HG03095 (cell line): Measurements from ENCODE around the gene PTPN2.

Experiments used
- ATAC-seq: cut with Tn5 transposase; IDR thresholded peaks from one replicate; pipeline ENCODE4 v1.9.1; 2021; ENCODE audit warnings: moderate library complexity; ENCODE audit not compliant: unreplicated experiment

The PTPN2 gene

DNA sequence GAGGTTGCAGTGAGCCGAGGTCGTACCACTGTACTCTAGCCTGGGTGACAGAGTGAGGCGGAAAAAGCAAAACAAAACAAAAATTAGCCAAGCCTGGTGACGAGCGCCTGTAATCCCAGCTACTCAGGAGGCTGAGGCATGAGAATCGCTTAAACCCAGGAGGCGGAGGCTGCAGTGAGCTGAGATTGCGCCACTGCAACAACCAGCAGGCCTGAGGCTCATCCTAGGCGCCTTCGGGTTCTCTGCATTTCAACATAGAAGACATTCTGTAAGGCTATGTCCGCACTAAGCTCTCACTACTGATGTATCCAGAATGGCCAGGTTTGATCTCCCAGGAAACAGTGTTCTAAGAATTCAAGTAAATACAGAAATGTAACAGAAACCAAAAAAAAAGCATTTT is 23.5 kb downstream of the PTPN2 start:
- ATAC-seq, result no peak

- no peak for ATAC-seq
Observed at GRCh38 chr18:12858991-12859390, 25.0 kb downstream of the PTPN2 start.

GRCh38 chr18:12857991-12858544 is 26.0 kb downstream of the PTPN2 start:
- ATAC-seq, result no peak

- ATAC-seq, result no peak
Observed at GRCh38 chr18:12857215-12857905, 26.7 kb downstream of the PTPN2 start.

DNA sequence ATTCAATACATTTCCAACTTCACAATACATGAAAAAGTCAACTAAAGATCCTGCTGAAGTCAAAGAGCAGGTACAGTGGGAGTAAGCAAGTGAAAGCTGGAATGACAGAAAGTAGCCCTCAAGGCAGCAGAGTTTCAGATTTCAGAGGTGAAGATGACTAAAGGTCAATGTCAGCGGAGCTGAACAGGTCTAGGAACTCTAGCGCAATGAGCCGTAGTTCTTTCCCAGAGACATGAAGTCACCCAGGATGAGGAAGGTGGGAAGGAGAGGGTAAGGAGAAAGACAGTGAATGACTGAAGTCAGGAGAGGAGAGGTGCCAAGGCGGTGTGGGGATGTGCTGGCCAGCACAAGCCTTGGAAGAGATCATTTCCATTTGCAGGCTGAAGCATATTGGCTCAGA is 28.1 kb downstream of the PTPN2 start:
- ATAC-seq, result no peak

- ATAC-seq, result no peak
Observed at GRCh38 chr18:12852566-12853315, 31.3 kb downstream of the PTPN2 start.

GRCh38 chr18:12851716-12852115 is 32.3 kb downstream of the PTPN2 start:
- no peak for ATAC-seq

- no peak for ATAC-seq
Observed at GRCh38 chr18:12849548-12849947, 34.5 kb downstream of the PTPN2 start.

- no peak for ATAC-seq
Observed at GRCh38 chr18:12848405-12848804, 35.6 kb downstream of the PTPN2 start.

DNA sequence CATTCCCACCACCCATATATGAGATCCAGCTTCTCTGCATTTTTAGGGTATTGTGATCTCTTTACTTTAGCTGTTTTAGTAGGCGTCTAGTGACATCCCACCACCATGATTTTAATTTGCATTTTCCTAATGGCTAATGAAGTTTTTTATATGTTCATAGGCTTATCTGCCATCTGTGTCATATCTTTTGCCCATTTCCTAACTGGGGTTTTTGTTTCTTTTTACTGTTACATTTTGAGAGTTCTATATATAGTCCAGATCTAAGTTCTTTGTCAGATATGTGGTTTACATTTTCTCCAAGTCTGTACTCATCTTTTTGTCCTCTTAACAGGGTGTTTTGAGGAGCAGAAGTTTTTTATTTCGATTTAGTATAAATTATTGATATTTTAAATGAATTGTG is 39.6 kb downstream of the PTPN2 start:
- no peak for ATAC-seq

DNA sequence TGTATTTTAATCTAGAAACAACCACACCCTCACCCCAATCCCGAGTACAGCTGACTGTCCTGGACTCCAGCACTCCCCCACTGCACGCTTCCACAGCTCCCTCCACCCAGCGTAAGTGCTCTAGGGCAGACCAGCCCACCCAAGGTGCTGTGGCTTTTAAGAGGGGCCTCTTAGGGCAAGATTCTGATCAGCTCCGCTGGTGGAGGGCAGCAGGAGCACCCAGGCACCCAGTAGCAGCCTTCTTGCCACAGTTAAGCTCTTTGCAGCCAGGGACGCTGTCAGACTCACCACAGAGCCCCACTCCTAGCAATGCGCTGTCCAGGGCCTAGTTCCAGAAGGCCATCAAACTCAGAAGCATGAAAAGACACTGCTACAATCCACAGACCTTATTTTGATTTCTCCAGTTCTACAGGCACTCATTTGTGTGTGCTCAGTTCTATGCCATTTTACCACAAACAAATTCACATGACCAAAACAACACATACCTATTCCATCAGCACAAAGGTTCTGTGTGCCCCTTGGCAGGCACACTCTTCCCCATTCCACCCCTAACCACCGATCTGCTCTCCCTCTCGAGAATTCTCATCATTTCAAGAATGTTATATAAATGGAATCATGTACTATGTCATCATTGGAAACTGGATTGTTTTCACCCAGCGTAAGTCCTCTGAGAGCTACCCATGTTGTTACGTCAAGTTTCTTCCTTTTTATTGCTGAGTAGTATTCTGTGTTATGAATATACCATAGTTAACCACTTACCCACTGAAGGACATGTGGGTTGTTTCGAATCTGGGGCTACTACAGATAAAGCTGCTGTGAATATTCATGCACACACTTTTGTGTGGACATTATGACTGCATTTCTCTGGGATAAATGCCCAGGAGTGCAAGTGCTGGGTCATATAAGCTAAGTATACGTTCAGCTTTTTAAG is 40.4 kb downstream of the PTPN2 start:
- no peak for ATAC-seq

- no peak for ATAC-seq
Observed at GRCh38 chr18:12842459-12843380, 41.3 kb downstream of the PTPN2 start.

DNA sequence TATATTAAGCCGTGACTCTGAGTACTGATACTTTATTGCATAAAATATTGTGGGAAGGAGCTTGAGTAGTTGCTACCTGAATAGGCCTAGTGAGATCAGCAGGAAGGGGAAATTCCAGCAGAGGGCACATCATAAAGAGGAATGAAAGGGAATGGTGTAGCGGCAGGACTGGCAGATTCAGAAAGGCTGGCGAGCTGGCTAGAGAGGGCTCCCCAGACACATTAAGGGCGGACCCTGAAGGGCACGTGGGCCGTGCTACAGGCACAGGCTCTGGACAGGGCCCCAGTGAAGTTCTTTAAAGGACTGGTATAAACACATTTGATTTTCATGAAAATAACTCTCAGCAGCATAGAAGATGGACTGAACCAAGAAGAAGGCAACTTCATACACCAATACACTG is 43.0 kb downstream of the PTPN2 start:
- ATAC-seq, result no peak

GRCh38 chr18:12840382-12840781 is 43.7 kb downstream of the PTPN2 start:
- ATAC-seq, result no peak

DNA sequence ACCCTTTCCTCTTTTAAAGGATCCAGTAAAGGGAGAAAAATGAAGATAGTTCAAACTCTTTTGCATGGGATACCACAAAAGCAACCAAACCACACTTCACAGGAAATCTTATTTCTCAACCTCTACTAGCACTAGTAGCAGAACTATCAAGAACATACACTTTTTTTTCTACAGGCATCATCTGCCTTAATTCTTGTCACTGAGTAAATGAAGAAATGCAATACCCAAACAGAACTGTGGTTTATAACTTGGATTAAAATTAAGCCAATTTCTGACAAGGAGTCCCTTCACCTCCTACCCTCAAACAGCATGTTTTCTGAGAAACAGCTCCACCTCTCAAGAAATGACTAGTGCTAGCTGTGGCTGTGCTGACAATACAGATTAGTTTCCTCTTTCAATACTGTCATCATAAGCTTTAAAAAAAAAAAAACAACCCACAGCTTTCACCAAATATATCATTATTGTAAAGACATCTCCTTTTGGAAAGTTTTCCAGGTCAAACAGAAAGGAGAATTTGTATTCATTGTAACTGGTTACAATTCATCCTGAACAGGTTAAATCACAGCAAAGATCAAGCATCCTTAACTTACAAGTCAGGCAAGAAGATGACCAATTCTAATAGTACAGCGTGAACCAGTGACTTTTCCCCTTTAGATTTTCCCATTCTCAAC is 44.4 kb downstream of the PTPN2 start:
- peak; percentile 79 for ATAC-seq

DNA sequence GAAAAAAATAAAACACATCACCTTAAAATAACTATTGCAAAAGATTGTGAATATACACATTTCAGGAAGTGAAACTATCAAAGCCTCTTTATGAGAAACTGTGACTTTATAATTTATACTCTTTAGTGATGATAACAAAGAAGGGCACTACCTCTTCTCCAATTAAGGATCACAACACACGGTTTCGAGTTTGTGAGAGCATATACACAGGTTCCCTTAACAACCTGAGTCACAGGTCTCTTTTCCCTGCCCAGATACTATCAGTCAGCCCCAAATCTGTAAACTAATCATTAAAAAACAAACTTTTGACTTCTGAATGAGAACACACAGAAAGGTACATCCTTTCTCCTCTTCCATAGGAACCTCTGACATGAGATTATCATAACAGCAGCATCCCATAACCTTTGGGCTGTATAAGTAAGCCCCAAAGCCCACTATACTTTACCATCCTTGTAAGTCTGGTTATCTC is 44.9 kb downstream of the PTPN2 start:
- peak; percentile 43 for ATAC-seq

DNA sequence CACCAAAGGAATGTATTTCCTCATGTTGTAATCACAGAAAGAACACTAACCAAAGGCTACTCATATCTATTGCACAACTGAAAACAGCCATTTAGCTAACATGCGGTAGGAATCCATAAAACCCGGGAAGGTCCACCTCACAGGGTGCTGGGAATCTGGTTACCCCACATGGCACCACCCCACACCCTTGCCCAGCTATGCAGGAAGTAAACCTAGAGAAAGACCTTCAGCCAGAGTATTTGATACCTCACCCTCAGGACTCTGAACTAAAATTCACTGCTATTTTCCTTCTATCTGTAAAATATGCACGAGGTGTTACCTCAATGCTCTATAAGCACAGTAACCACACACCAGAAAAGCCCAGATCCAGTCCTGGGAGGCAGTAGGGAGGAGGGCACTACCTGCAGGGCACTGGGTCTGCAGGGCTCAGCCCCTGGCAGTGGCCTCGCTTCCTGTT is 45.8 kb downstream of the PTPN2 start:
- ATAC-seq, result no peak

- ATAC-seq, result no peak
Observed at GRCh38 chr18:12837747-12838146, 46.3 kb downstream of the PTPN2 start.

DNA sequence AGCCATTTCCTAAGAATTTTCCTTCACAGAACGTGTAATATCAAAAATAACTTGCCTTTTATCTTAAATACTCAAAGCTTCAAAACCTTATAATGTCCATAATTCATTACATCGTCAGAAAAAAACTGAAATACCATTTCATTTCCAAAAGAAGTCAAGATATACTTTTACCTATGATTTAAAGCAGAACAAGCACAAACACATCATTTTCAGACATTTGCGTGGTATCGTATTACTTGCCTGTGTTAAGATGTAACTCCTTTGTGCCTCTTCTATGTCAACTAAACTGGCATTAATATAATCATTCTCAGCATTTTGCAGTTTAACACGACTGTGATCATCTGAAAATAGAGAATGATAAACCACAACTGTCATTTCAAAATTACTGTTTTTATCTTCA is 47.5 kb downstream of the PTPN2 start:
- ATAC-seq, result no peak
